ENCODE results near the gene ACTA2.

Gene ACTA2

GRCh38 chr10:88920198-88920597 is 32.4 kb downstream of the ACTA2 start:
- DNase-seq (ENCODE audit: low spot score): no peak

DNA sequence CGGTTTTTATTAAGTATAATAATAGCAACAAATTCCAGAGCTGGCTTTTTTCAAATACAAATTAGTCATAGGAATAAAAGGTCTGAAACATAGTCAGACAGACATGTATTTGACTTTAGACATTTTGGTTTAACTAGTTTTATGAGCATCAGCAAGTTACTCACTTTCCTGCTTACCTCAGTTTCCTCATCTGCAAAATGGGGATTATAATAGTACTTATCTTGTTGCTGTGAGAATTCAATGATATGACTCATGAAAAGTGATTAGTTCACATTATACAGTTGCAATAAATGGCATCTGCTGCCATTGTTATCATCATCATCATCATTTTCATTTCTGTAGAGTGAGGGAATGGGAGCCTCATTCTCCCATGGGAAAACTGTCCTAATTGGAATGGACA is 33.5 kb downstream of the ACTA2 start:
- no peak for DNase-seq (ENCODE audit: low spot score)

- no peak for DNase-seq (ENCODE audit: low spot score)
Measured at GRCh38 chr10:88918191-88918905, 34.2 kb downstream of the ACTA2 start.

GRCh38 chr10:88916986-88917385 is 35.6 kb downstream of the ACTA2 start:
- no peak for DNase-seq (ENCODE audit: low spot score)

DNA sequence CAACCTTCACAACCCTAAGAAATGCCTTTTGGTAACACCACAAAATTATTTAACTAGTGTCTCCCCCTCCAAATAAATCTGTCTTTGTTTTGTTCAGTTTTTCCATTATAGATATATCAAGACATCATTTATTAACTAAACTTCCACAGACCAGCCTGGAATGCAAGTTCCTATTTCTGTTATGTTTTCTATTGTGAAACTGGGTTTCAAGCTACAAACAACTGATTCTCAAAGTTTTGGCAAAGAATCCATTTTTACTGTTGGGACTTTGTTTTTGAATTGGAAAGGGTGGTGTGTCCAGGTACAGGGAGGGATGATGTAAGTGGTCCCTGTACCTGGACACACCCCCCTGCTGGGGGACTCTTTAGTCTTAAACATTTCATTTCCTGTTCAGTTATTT is 36.3 kb downstream of the ACTA2 start:
- DNase-seq (ENCODE audit: low spot score): no peak

- DNase-seq (ENCODE audit: low spot score): no peak
Measured at GRCh38 chr10:88915781-88916180, 36.8 kb downstream of the ACTA2 start.

DNA sequence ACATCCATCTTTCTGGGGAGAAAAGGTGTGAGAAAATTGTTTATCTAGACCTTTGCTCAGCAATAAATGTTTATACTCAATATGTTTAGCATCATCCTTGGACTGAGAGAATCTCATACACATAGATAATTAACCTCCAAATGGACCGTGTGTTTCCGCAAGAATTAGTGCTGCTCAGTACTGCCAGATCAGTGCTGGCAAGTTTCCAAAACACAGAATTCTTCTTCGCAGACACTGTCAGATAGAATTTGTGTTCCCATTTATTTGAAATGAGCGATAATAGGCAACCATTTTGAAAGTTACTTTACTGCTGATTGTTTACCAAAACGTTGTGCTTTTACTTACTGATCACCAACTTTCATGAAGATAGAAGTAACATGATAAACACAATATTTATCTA is 38.8 kb downstream of the ACTA2 start:
- no peak for DNase-seq (ENCODE audit: low spot score)

DNA sequence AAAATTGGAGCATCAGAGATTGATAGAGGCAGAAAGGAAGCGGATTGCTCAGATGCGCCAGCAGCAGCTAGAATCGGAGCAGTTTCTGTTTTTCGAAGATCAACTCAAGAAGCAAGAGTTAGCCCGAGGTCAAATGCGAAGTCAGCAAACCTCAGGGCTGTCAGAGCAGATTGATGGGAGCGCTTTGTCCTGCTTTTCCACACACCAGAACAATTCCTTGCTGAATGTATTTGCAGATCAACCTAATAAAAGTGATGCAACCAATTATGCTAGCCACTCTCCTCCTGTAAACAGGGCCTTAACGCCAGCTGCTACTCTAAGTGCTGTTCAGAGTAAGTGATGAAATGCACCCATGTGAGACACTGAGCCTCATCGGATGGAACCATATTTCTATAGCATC is 39.4 kb downstream of the ACTA2 start:
- DNase-seq (ENCODE audit: low spot score): no peak

- DNase-seq (ENCODE audit: low spot score): no peak
Measured at GRCh38 chr10:88911851-88912250, 40.7 kb downstream of the ACTA2 start.

- DNase-seq (ENCODE audit: low spot score): no peak
Measured at GRCh38 chr10:88911116-88911515, 41.5 kb downstream of the ACTA2 start.

GRCh38 chr10:88908194-88908593 is 44.4 kb downstream of the ACTA2 start:
- DNase-seq (ENCODE audit: low spot score): no peak

- no peak for DNase-seq (ENCODE audit: low spot score)
Measured at GRCh38 chr10:88906921-88907320, 45.7 kb downstream of the ACTA2 start.

- DNase-seq (ENCODE audit: low spot score): no peak
Measured at GRCh38 chr10:88903715-88904114, 48.9 kb downstream of the ACTA2 start.

GRCh38 chr10:88901984-88902789 is 50.4 kb downstream of the ACTA2 start:
- no peak for DNase-seq (ENCODE audit: low spot score)

GRCh38 chr10:88901206-88901983 is 51.2 kb downstream of the ACTA2 start:
- DNase-seq (ENCODE audit: low spot score): no peak

GRCh38 chr10:88899886-88900285 is 52.7 kb downstream of the ACTA2 start:
- DNase-seq (ENCODE audit: low spot score): no peak

DNA sequence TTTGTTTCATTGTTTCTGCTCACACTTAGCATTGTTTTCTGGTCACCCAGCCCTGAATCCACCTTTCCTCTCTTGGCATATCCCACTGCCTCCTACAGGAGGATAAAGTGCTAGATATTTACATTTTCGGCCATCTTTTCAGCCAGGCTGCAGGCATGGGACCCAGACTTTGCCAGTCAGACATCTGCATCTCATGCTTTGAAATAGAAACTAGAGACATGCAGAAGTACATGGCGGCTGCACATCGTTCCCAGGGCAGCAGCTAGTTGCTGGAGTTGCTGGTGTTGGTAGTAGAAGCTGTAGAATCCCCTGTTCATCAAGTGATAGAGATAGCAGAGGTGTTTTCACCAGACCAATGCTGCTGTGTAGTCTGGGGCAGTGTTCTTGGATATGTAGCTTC is 53.8 kb downstream of the ACTA2 start:
- no peak for DNase-seq (ENCODE audit: low spot score)

DNA sequence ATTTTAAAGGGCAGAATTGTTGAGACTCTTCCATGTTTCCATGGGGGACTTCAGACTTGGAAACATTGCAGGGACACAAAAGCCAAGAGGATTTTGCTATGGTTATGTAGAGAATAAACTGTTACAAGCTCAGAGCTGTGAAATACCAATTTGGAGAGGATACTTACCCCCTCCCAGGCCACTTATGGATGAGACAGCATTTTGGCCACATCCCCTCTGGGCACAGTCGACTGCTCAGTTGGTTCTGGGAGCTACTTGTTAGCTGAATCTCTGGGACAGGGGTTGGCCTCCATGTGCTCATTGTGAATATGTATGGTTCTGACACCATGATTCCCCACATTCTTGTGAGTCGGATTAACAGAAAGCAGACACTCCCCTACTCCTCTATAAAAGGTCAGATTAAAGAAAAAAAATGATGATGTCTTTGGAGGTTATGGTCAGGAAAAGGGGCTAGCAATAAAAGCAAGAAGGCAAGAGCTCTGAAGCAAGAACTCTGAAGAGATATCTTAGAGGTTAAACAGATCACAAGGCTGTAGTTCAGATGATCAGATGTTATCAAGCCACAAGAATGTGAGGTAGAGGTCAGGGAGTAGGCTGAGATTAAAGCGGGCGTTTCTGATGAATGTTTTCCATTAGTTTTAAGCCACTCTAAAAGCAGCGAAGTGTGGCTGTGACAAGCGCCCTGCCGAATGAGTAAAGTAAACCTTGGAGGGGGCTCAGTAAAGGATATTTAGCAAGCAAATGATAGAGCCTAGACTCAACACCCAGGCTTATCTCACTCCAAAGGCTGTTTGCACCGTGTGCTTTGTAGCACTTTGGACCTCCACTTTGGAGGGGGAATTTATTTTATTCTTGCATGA is 55.3 kb downstream of the ACTA2 start:
- no peak for DNase-seq (ENCODE audit: low spot score)

GRCh38 chr10:88896372-88896993 is 56.1 kb downstream of the ACTA2 start:
- DNase-seq (ENCODE audit: low spot score): no peak

GRCh38 chr10:88895250-88895649 is 57.3 kb downstream of the ACTA2 start:
- no peak for DNase-seq (ENCODE audit: low spot score)

- no peak for DNase-seq (ENCODE audit: low spot score)
Measured at GRCh38 chr10:88893611-88894010, 59.0 kb downstream of the ACTA2 start.

Measured in kidney capillary endothelial cell (primary cell).